GM20000 (cell line): Measurements from ENCODE around the gene CBR3.

Experiments used
- DNase-seq: peaks from one replicate; pipeline ENCODE4 v3.0.0; 2012; ENCODE audit warnings: low spot score
- CTCF ChIP-seq: IDR thresholded peaks from 2 replicates; pipeline ENCODE4 v1.5.1; 2012; ENCODE audit warnings: mild to moderate bottlenecking, control low read depth; ENCODE audit errors: extremely low read depth, missing control alignments

Gene CBR3

GRCh38 chr21:36195613-36196012 is 60.7 kb downstream of the CBR3 start:
- no peak for DNase-seq
- no peak for TF ChIP-seq CTCF
